22Rv1 (cell line): ENCODE data around the gene PLEKHG2.

Source experiments
- CTCF ChIP-seq: fragments of 450-650 bp; IDR thresholded peaks from 2 replicates; pipeline ENCODE4 v1.5.1; 2017; ENCODE audit warnings: mild to moderate bottlenecking
- ZFX ChIP-seq: fragments of 450-650 bp; IDR thresholded peaks from 2 replicates; pipeline ENCODE4 v1.6.1; 2017; ENCODE audit warnings: antibody characterized with exemption, borderline replicate concordance

DNA sequence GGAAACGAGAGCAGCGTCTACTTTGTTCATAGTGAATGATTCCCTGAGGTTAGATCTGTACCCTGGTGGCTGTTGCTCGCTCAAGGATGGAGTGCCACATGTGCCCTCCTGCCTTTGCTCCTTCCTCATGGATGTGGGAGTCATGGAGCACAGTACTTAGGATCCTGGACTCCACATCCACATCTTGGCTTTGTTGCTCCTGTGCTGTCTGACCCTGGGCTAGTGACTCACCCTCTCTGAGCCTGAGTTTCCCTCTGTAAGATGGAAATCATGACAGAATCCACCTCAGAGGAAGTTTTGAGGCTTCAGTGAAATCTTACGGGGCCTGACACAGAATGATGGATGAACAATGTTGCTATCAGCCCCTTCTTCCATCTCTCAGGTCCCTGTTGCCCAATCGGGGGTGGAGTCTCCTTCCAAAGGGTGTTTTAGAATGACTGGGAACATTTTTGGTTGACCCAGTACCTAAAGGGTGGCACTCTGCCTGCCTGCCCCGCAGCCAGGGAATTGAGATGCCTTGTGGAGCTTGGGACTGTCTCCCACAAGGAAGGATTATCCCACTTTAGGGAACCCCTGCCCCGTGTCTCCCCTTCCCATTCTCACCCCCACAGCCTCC is 58.4 kb downstream of the PLEKHG2 start:
- TF ChIP-seq CTCF, result no peak
- TF ChIP-seq ZFX, result no peak
